Lung (tissue), 12 donors: ENCODE data around the gene ADORA1. TPM values are rescaled to one million over a fixed set of nuclear protein-coding genes. Genes with fewer than 3 reads are reported as not detected.

Source experiments
- ATAC-seq: fragments of 200-7000 bp; cut with Tn5 transposase; one replicate; pipeline ENCODE4 v1.9.1; 2020; ENCODE audit warnings: moderate number of reproducible peaks; ENCODE audit not compliant: insufficient read depth, low FRiP score
- DNase-seq, 3 donors: peaks; one replicate each; pipeline ENCODE4 v3.0.0-alpha.2; 2013 to 2017
- H3K27ac ChIP-seq, 2 donors: one replicate each; pipeline ENCODE4 v1.5.1; 2013; ENCODE audit warnings: mild to moderate bottlenecking in 2 of 2, moderate library complexity in 2 of 2, control low read depth in 1 of 2, inconsistent platforms in 1 of 2, low read depth in 1 of 2, low read length in 1 of 2
- H3K27me3 ChIP-seq, 3 donors: one replicate each; pipeline ENCODE4 v1.5.1; 2013; ENCODE audit warnings: low read length in 2 of 3; ENCODE audit not compliant: control insufficient read depth in 3 of 3, insufficient read depth in 3 of 3
- H3K36me3 ChIP-seq, 4 donors: one replicate each; pipeline ENCODE4 v1.5.1; 2013; ENCODE audit warnings: low read length in 4 of 4, mild to moderate bottlenecking in 1 of 4, moderate library complexity in 1 of 4; ENCODE audit not compliant: control insufficient read depth in 4 of 4, insufficient read depth in 4 of 4
- H3K4me1 ChIP-seq, 5 donors: one replicate each; pipeline ENCODE4 v1.5.1; 2013; ENCODE audit warnings: low read length in 5 of 5, mild to moderate bottlenecking in 2 of 5, moderate library complexity in 1 of 5; ENCODE audit not compliant: control insufficient read depth in 5 of 5, insufficient read depth in 5 of 5
- H3K4me3 ChIP-seq: one replicate; pipeline ENCODE4 v1.5.1; 2013; ENCODE audit warnings: mild to moderate bottlenecking, control low read depth, moderate library complexity
- H3K9ac ChIP-seq, 2 donors: one replicate each; pipeline ENCODE4 v1.5.1; 2013; ENCODE audit warnings: low read length in 2 of 2, control low read depth in 1 of 2; ENCODE audit not compliant: insufficient read depth in 1 of 2
- H3K9me3 ChIP-seq, 4 donors: one replicate each; pipeline ENCODE4 v1.5.1; 2013; ENCODE audit warnings: low read length in 3 of 4, mild to moderate bottlenecking in 1 of 4, moderate library complexity in 1 of 4; ENCODE audit not compliant: control insufficient read depth in 4 of 4, insufficient read depth in 3 of 4
- CTCF ChIP-seq: IDR thresholded peaks from 2 replicates; pipeline ENCODE4 v1.5.1; 2012; ENCODE audit warnings: mild to moderate bottlenecking; ENCODE audit errors: control extremely low read depth, extremely low read depth
- WGBS, 2 donors: extraction: QIAGEN DNeasy Blood & Tissue Kit; methylation state at CpG; one replicate each; pipeline ENCODE4 v1.1.7; 2013; 5-methylcytosine and 5-hydroxymethylcytosine counted together
- polyA plus RNA-seq, 2 donors: library from polyadenylated mRNA; stranded (reverse); fragments of 200-250 nt; gene quantifications; one replicate each; pipeline ENCODE4 v1.2.1, GENCODE V29; 2013
- total RNA-seq, 2 donors: library from RNA; depleted of rRNA in 1 of 2; stranded (reverse); fragments of >200 nt in 1 of 2; gene quantifications; one replicate each; pipeline ENCODE4 v1.2.1, GENCODE V29; 2014 to 2021
- donor health status: control.
- donor health status: control.
- donor health status: Bipolar disorder and iron deficiency.
- donor health status: healthy.
- donor health status: DM: yes; HTN: yes; CAD: no.

The ADORA1 gene
- total and polyA plus RNA-seq, 4 donors: 0.57 to 2.3 (median 0.79) TPM

- H3K27ac ChIP-seq: no peak overlapping the region
These were observed 22.6 kb upstream of the ADORA1 start for GRCh38 chr1:203104789-203105390.

GRCh38 chr1:203112475-203112874, 15.1 kb upstream of the ADORA1 start:
- no peaks in the 10 kb centered on the region for H3K4me1 ChIP-seq
- H3K9me3 ChIP-seq: no peaks in the 10 kb centered on the region
- no peak overlapping the region for H3K9ac ChIP-seq
- no peaks in the 10 kb centered on the region for H3K36me3 ChIP-seq
- no peak overlapping the region for H3K4me3 ChIP-seq
- DNase-seq (peak in 2 of 3 donors; percentile 72 to 79), ATAC-seq (no peak)
- peaks cover 0 to 15% (median 12%) of the 10 kb centered on the region in 3 donors for H3K27me3 ChIP-seq
- H3K27ac ChIP-seq: no peak overlapping the region
- no peak for TF ChIP-seq CTCF
- WGBS, 2 donors: 43 to 55% methylated on average over 2 of the region's 2 CpGs

More at GRCh38 chr1:203104789-203105390, 22.6 kb upstream of the ADORA1 start:
- ATAC-seq (no peak), DNase-seq (no peak)
- H3K4me3 ChIP-seq: no peak overlapping the region
- H3K36me3 ChIP-seq: no peaks in the 10 kb centered on the region
- H3K4me1 ChIP-seq: no peaks in the 10 kb centered on the region
- H3K9ac ChIP-seq: no peak overlapping the region
- H3K9me3 ChIP-seq: peaks cover 0 to 2% (median 0%) of the 10 kb centered on the region in 4 donors
- no peak for TF ChIP-seq CTCF
- peaks cover 0 to 12% (median 9%) of the 10 kb centered on the region in 3 donors for H3K27me3 ChIP-seq

- Histone ChIP-seq H3K4me3 (no peak overlapping the region), H3K4me1 (peaks cover 0 to 3% (median 0%) of the 10 kb centered on the region in 5 donors), H3K36me3 (no peaks in the 10 kb centered on the region), H3K27ac (no peak overlapping the region), H3K9ac (no peak overlapping the region), H3K9me3 (no peaks in the 10 kb centered on the region), H3K27me3 (peaks cover 0 to 15% (median 7%) of the 10 kb centered on the region in 3 donors)
- DNase-seq: no peak
- no peak for TF ChIP-seq CTCF
- no peak for ATAC-seq
- WGBS, 2 donors: 87 to 90% methylated on average over 4 of the region's 4 CpGs
These were observed 14.2 kb upstream of the ADORA1 start for GRCh38 chr1:203113308-203113707.

GRCh38 chr1:203114202-203114601, 13.3 kb upstream of the ADORA1 start:
- no peaks in the 10 kb centered on the region for H3K9me3 ChIP-seq
- WGBS, 2 donors: 77 to 78% methylated on average over 7 of the region's 7 CpGs

More at GRCh38 chr1:203114202-203114601, 13.3 kb upstream of the ADORA1 start:
- Histone ChIP-seq H3K36me3 (no peaks in the 10 kb centered on the region), H3K27ac (no peak overlapping the region), H3K4me3 (no peak overlapping the region), H3K4me1 (peaks cover 0 to 3% (median 0%) of the 10 kb centered on the region in 5 donors), H3K9ac (no peak overlapping the region), H3K27me3 (peaks cover 0 to 13% (median 4%) of the 10 kb centered on the region in 3 donors)
- DNase-seq (no peak), ATAC-seq (no peak)
- TF ChIP-seq CTCF: no peak
